HepG2 (cell line): ENCODE measurements around the gene ZMIZ1. TPM values are rescaled to one million over a fixed set of nuclear protein-coding genes. Genes with fewer than 3 reads are reported as not detected.

ENCODE experiments used
- ATAC-seq: fragments of 200-7000 bp; cut with Tn5 transposase; 3 replicates; pipeline ENCODE4 v1.9.1; 2020; ENCODE audit warnings: mild to moderate bottlenecking, moderate library complexity
- BruUV-seq: library from RNA; stranded (reverse); fragments of 400-500 nt; replicated peaks from 2 replicates; lab custom pipeline; 2021; lab: Mats Ljungman, UMichigan
- CTCF ChIA-PET: fragments of 300-600 bp; formaldehyde crosslinking; extraction: SDS; loops from one replicate; lab custom pipeline; 2021; ENCODE audit warnings: low total read pairs, inconsistent platforms, low intra/inter-chr PET ratio; lab: Yijun Ruan, JAX
- POLR2A ChIA-PET: fragments of 350-600 bp; sonication (Branson Sonifier 250); formaldehyde crosslinking; loops from one replicate; lab custom pipeline; 2020; ENCODE audit warnings: antibody characterized with exemption, inconsistent platforms; lab: Yijun Ruan, JAX
- DNase-seq: peaks from one replicate; pipeline ENCODE4 v3.0.0-alpha.2; 2015; ENCODE audit warnings: low spot score
- FAIRE-seq: peaks from 3 replicates; lab custom pipeline; 2011; peaks lifted over from hg19 to GRCh38; lab: Jason Lieb, UNC
- H2AFZ ChIP-seq: one replicate; pipeline ENCODE4 v1.6.1; 2011; ENCODE audit warnings: low read length, inconsistent platforms
- H3K27ac ChIP-seq: fragments of 300-600 bp; 3 replicates; pipeline ENCODE4 v1.8.0; 2011; ENCODE audit warnings: mixed run types, mild to moderate bottlenecking, mixed read lengths, low read length, inconsistent platforms; ENCODE audit not compliant: insufficient read depth; ENCODE audit errors: extremely low read length
- H3K27me3 ChIP-seq, 2 experiments: fragments of 200-600 bp in 1 of 2; 2 replicates in 1 of 2; 3 replicates in 1 of 2; pipeline versions ENCODE4 v1.6.0 to v1.8.0; 2011; ENCODE audit warnings: low read length in 2 of 2, mild to moderate bottlenecking in 2 of 2, moderate library complexity in 2 of 2, inconsistent platforms in 1 of 2; ENCODE audit not compliant: insufficient read depth in 2 of 2, control insufficient read depth in 1 of 2
- H3K36me3 ChIP-seq, 2 experiments: fragments of 200-600 bp in 1 of 2; replicated peaks in 1 of 2; 2 replicates in 1 of 2; 3 replicates in 1 of 2; pipeline versions ENCODE4 v1.5.1 to v1.8.0; 2011; ENCODE audit warnings: low read length in 2 of 2, inconsistent platforms in 1 of 2; ENCODE audit not compliant: insufficient read depth in 2 of 2, control insufficient read depth in 1 of 2
- H3K4me1 ChIP-seq: 2 replicates; pipeline ENCODE4 v1.5.1; 2012; ENCODE audit warnings: low read length, inconsistent platforms; ENCODE audit not compliant: insufficient read depth
- H3K4me2 ChIP-seq: 2 replicates; pipeline ENCODE4 v1.6.0; 2011; ENCODE audit warnings: low read depth, low read length, inconsistent platforms
- H3K4me3 ChIP-seq, 3 experiments: fragments of 200-600 bp in 1 of 3; sonication (generic), shearing (Covaris generic) in 1 of 3; replicated peaks in 1 of 3; 2 replicates each; pipeline ENCODE4 v1.5.1; 2011 to 2016; ENCODE audit warnings: low read length in 3 of 3, inconsistent platforms in 2 of 3, low read depth in 2 of 3, mild to moderate bottlenecking in 2 of 3, control low read depth in 1 of 3, mixed read lengths in 1 of 3; ENCODE audit not compliant: insufficient read depth in 1 of 3
- H3K79me2 ChIP-seq: one replicate; pipeline ENCODE4 v1.6.1; 2011; ENCODE audit warnings: low read length, inconsistent platforms; ENCODE audit not compliant: insufficient read depth
- H3K9ac ChIP-seq: 2 replicates; pipeline ENCODE4 v1.6.0; 2011; ENCODE audit warnings: mild to moderate bottlenecking, low read depth, low read length, inconsistent platforms; ENCODE audit not compliant: insufficient read depth
- H3K9me3 ChIP-seq: 2 replicates; pipeline ENCODE4 v1.5.1; 2012; ENCODE audit warnings: mild to moderate bottlenecking, low read length
- H4K20me1 ChIP-seq: 2 replicates; pipeline ENCODE4 v1.6.0; 2011; ENCODE audit warnings: inconsistent platforms, mild to moderate bottlenecking, low read length, moderate library complexity; ENCODE audit not compliant: insufficient read depth
- AFF4 ChIP-seq: sonication (generic); formaldehyde crosslinking; IDR thresholded peaks from 2 replicates; pipeline ENCODE4 v1.4.0; 2020; ENCODE audit warnings: missing genetic modification reagents
- ATF7 ChIP-seq, 2 experiments: fragments of 450-650 bp in 1 of 2; sonication (generic) in 1 of 2; formaldehyde crosslinking in 1 of 2; IDR thresholded peaks; 2 replicates each; pipeline versions ENCODE4 v1.4.0 to v1.6.1; 2016 to 2020; ENCODE audit warnings: antibody characterized with exemption in 1 of 2, mild to moderate bottlenecking in 1 of 2, missing genetic modification reagents in 1 of 2
- FOSL1 ChIP-seq: sonication (generic); formaldehyde crosslinking; IDR thresholded peaks from 2 replicates; pipeline ENCODE4 v1.9.0; 2021; ENCODE audit warnings: missing genetic modification reagents, borderline replicate concordance
- HES4 ChIP-seq: sonication (generic); formaldehyde crosslinking; IDR thresholded peaks from 2 replicates; pipeline ENCODE4 v1.9.0; 2021; ENCODE audit warnings: mild to moderate bottlenecking, missing genetic modification reagents, borderline replicate concordance
- MAFK ChIP-seq, 2 experiments: IDR thresholded peaks in 1 of 2; conservative IDR thresholded peaks in 1 of 2; 2 replicates each; pipeline ENCODE4 v1.6.1; 2011; ENCODE audit warnings: improper control_type of control experiment in 2 of 2, low read length in 2 of 2
- NAIF1 ChIP-seq: sonication (generic); formaldehyde crosslinking; IDR thresholded peaks from 2 replicates; pipeline ENCODE4 v1.5.0; 2020; ENCODE audit warnings: mild to moderate bottlenecking, missing genetic modification reagents, borderline replicate concordance
- PITX1 ChIP-seq: sonication (generic); formaldehyde crosslinking; IDR thresholded peaks from 2 replicates; pipeline ENCODE4 v1.5.1; 2020; ENCODE audit warnings: mild to moderate bottlenecking, missing genetic modification reagents
- RBFOX2 ChIP-seq: fragments of 200-400 bp; formaldehyde crosslinking; IDR thresholded peaks from 2 replicates; pipeline ENCODE4 v1.6.1; 2017; ENCODE audit warnings: low read depth, mild to moderate bottlenecking, low read length
- SMAD3 ChIP-seq: sonication (generic); formaldehyde crosslinking; IDR thresholded peaks from 2 replicates; pipeline ENCODE4 v1.4.0; 2020; ENCODE audit warnings: missing genetic modification reagents
- SRSF4 ChIP-seq: fragments of 200-400 bp; formaldehyde crosslinking; IDR thresholded peaks from one replicate; pipeline ENCODE4 v1.6.1; 2018; ENCODE audit warnings: mild to moderate bottlenecking, low read depth, low read length, moderate library complexity; ENCODE audit not compliant: poor library complexity, severe bottlenecking
- TOPORS ChIP-seq: sonication (generic); formaldehyde crosslinking; IDR thresholded peaks from 2 replicates; pipeline ENCODE4 v1.8.0; 2023; ENCODE audit warnings: mild to moderate bottlenecking, missing genetic modification reagents
- ZBTB14 ChIP-seq: sonication (generic); formaldehyde crosslinking; IDR thresholded peaks from 2 replicates; pipeline ENCODE4 v1.4.0; 2020; ENCODE audit warnings: missing genetic modification reagents
- ZNF296 ChIP-seq: sonication (generic); formaldehyde crosslinking; conservative IDR thresholded peaks from 2 replicates; pipeline ENCODE4 v1.5.0; 2020; ENCODE audit warnings: mild to moderate bottlenecking, missing genetic modification reagents
- ZNF382 ChIP-seq: sonication (generic); formaldehyde crosslinking; IDR thresholded peaks from 2 replicates; pipeline ENCODE4 v1.5.0; 2020; ENCODE audit warnings: missing genetic modification reagents, mild to moderate bottlenecking, borderline replicate concordance
- ZNF597 ChIP-seq: sonication (generic); formaldehyde crosslinking; IDR thresholded peaks from 2 replicates; pipeline ENCODE4 v1.5.0; 2020; ENCODE audit warnings: missing genetic modification reagents
- ZNF670 ChIP-seq: sonication (generic); formaldehyde crosslinking; IDR thresholded peaks from 2 replicates; pipeline ENCODE4 v1.8.0; 2022; ENCODE audit warnings: mild to moderate bottlenecking, missing genetic modification reagents, borderline replicate concordance
- ZNF678 ChIP-seq: sonication (generic); formaldehyde crosslinking; IDR thresholded peaks from 2 replicates; pipeline ENCODE4 v1.4.0; 2020; ENCODE audit warnings: mild to moderate bottlenecking, missing genetic modification reagents
- ZNF713 ChIP-seq: sonication (generic); formaldehyde crosslinking; IDR thresholded peaks from 2 replicates; pipeline ENCODE4 v1.4.0; 2020; ENCODE audit warnings: mild to moderate bottlenecking, missing genetic modification reagents
- WGBS: methylation state at CpG from one replicate; pipeline ENCODE4 v1.1.6; 2017; ENCODE audit warnings: low lambda C conversion rate; 5-methylcytosine and 5-hydroxymethylcytosine counted together
- in situ Hi-C: cut with HindIII; loops from 2 replicates; pipeline ENCODE4 v1.10.0; 2017; ENCODE audit warnings: low pct_unique_long_range_greater_than_20kb; ENCODE audit not compliant: extremely low pct_ligation_motif_present
- intact Hi-C: fragments of 100-400 bp; cut with micrococcal nuclease; formaldehyde crosslinking; loops from one replicate; pipeline ENCODE4 v1.10.0; 2022; ENCODE audit not compliant: unreplicated experiment
- polyA plus RNA-seq, 8 experiments: library from polyadenylated mRNA; depleted of rRNA in 3 of 8; stranded (reverse) in 7 of 8; unstranded in 1 of 8; fragments of >200 nt; fragmentation: Illumina TruSeq in 4 of 8; extraction: Trizol in 4 of 8; gene quantifications; 2 replicates each; pipeline versions ENCODE4 v1.2.1 to v1.2.3, GENCODE V29; 2011 to 2016; ENCODE audit warnings: low read depth in 4 of 8, missing spikeins in 1 of 8, mixed read lengths in 1 of 8; ENCODE audit not compliant: insufficient read depth in 1 of 8
- total RNA-seq, 5 experiments: library from RNA; depleted of rRNA; stranded (reverse); fragments of >200 nt; fragmentation: Illumina TruSeq; extraction: Trizol; gene quantifications; 2 replicates each; pipeline ENCODE4 v1.2.3, GENCODE V29; 2016; ENCODE audit warnings: low read depth in 1 of 5

Gene ZMIZ1
- total and polyA plus RNA-seq, 2 of the 13 experiments (the other 11 are each of a cell fraction or from before 2014, with no cell fraction given): 5.3 to 10.2 TPM

GRCh38 chr10:79069325-79070080 is 737 bp downstream of the ZMIZ1 start:
- WGBS: under 1% methylated on average over 21 of the region's 77 CpGs
- H3K27me3 ChIP-seq: no peaks in the 10 kb centered on the region; a peak in 1 of 5 replicates
- ChIA-PET POLR2A (interaction anchor here (0.7 to 6.9 kb wide), 5 partner anchors 10 to 1023 kb away, joined by 3 to 54 read pairs (median 24); no protein-coding TSS in a partner anchor), CTCF (no interaction called here)
- no peak overlapping the region for H2AFZ ChIP-seq
- BruUV-seq: TSS peak; percentile 35
- in situ Hi-C loops: no loop called here
- peak overlapping the region; percentile 91 for H3K9ac ChIP-seq
- H3K9me3 ChIP-seq: no peaks in the 10 kb centered on the region
- H3K27ac ChIP-seq: peak overlapping the region; percentile 91
- no peak for ATAC-seq
- H3K4me3 ChIP-seq: peak overlapping the region; percentile 93 to 98 (median 93)
- peak overlapping the region; percentile 69 for H3K4me2 ChIP-seq
- peaks cover 56% of the 10 kb centered on the region for H3K4me1 ChIP-seq
- H3K36me3 ChIP-seq: no peaks in the 10 kb centered on the region; a peak in 1 of 5 replicates
- no peak for FAIRE-seq
- DNase-seq: no peak
- peaks cover 50% of the 10 kb centered on the region for H3K79me2 ChIP-seq
- H4K20me1 ChIP-seq: peaks cover 39% of the 10 kb centered on the region
- intact Hi-C loops: loop anchor here (2.0 to 5.0 kb wide), 6 partner anchors 25 to 412 kb away; no protein-coding TSS in a partner anchor
- TF ChIP-seq ZBTB14 (CRISPR knock-in tag): peak; percentile 36; the same call in 1 of the 2 replicates
- TF ChIP-seq ZNF678: no peak
- no peak for TF ChIP-seq FOSL1 (CRISPR knock-in tag)
- no peak for TF ChIP-seq SMAD3
- TF ChIP-seq HES4 (CRISPR knock-in tag): 0 out of 2 replicates have a peak, but pooled peaks have one; percentile 30
- peak; percentile 52 for TF ChIP-seq RBFOX2
- TF ChIP-seq ZNF382 (CRISPR knock-in tag): no peak
- no peak for TF ChIP-seq ATF7 (IDR thresholded peaks at IDR 0.05)
- no peak for TF ChIP-seq ATF7 (CRISPR knock-in tag; IDR thresholded peaks at IDR 0.05)
- TF ChIP-seq NAIF1 (CRISPR knock-in tag): no peak
- no peak for TF ChIP-seq ZNF713 (CRISPR knock-in tag)
- no peak for TF ChIP-seq SRSF4
- no peak for TF ChIP-seq ZNF296 (CRISPR knock-in tag)
- no peak for TF ChIP-seq ZNF597 (CRISPR knock-in tag)
- TF ChIP-seq PITX1 (CRISPR knock-in tag): no peak
- TF ChIP-seq MAFK (conservative IDR thresholded peaks at IDR 0.05 in 1 of 2, IDR thresholded peaks at IDR 0.05 in 1 of 2; ENCODE audit: low read length in 2 of 2): no peak
- no peak for TF ChIP-seq AFF4 (CRISPR knock-in tag)
- no peak for TF ChIP-seq ZNF670 (CRISPR knock-in tag)
- TF ChIP-seq TOPORS: no peak
